Measurements from ENCODE around the gene NFKB2.
A peak's percentile ranks its signal among the peaks of the same experiment; 100 is the strongest.

Gene NFKB2

DNA sequence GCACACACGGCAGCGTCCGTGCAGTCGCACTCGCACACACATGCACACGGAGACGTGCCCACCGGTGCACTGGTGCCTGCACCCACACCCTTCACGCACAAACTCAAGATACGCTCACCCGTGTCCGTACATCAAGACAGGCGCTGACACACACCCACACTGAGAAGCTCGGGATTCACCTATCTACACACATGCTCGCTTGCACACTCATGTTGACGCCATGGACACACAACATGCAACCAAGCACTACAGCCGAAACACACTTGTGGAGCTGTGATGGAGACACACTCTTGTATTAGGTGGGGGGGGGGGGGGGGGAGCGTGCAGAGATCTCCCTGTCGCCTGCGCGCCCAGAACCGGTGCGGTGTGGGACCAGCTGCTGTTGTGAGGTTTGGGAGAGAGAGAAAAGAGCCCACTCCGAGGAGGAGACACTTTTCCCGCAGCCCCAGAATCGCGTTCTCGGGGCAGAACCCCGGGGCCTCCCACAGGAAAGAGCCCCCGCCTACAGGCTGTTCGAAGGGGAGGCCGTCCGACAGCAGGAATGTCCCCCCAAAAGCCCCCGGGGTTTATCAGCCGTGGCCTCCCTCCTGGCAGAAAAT lies 605 bp upstream of the NFKB2 start:
- peak in 1 of 2 donors; percentile 39 for DNase-seq (ENCODE audit: low read depth in 2 of 2)

DNA sequence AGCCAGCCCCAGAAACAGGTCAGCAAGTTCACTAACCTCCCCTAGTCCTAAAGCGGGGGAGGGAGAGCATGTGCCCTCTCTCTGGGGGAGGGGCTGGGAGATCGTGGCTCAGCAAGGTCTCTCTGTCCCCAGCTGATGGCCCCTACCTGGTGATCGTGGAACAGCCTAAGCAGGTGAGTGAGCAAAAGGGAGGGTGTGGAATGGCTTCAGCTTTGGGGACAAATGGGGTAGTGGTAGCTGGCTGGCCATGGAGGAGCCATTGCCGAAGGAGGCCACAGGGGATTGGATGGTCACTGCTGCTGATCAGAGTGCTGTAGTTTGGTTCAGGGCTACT lies 779 bp downstream of the NFKB2 start:
- no peak for DNase-seq (ENCODE audit: low read depth in 2 of 2)

DNA sequence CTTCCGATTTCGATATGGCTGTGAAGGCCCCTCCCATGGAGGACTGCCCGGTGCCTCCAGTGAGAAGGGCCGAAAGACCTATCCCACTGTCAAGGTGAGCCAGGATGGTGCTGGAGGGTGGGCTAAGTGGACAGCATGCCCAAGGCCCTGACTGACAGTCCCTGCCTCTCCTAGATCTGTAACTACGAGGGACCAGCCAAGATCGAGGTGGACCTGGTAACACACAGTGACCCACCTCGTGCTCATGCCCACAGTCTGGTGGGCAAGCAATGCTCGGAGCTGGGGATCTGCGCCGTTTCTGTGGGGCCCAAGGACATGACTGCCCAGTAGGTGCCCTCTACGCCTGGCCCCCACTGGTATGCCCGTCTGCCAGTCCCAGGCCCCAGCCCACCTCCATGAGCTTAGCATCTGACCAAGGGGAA lies 1.2 kb downstream of the NFKB2 start:
- DNase-seq (ENCODE audit: low read depth in 2 of 2) = no peak

DNA sequence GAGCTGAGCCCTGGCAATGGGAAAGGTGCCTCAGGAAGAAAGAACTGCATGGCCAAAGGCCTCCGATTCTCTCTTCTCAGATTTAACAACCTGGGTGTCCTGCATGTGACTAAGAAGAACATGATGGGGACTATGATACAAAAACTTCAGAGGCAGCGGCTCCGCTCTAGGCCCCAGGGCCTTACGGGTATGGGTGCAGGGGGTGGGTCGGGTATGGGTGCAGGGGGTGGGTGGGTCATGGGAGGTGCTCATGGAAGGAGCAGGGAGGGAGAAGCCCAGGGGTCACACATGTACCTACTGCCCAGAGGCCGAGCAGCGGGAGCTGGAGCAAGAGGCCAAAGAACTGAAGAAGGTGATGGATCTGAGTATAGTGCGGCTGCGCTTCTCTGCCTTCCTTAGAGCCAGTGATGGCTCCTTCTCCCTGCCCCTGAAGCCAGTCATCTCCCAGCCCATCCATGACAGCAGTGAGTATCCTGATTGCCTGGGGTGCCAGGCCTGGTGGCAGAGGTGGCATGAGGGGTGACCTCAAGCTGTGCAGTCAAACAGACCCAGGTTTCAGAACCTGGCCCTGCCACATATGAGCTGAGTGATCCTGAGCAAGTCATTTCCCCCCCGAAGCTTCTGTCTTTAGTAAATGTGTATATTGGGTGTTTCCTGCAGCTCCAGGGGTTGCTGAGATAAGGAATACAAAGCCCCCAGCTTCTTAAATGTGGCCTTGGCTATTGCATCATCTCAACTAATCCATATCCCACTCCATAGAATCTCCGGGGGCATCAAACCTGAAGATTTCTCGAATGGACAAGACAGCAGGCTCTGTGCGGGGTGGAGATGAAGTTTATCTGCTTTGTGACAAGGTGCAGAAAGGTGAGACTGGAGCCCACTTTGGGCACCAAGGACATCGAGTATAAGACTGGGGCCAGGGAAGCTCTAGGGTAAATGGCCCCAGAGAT lies 2.0 kb downstream of the NFKB2 start:
- no peak for DNase-seq (ENCODE audit: low read depth in 2 of 2)

DNA sequence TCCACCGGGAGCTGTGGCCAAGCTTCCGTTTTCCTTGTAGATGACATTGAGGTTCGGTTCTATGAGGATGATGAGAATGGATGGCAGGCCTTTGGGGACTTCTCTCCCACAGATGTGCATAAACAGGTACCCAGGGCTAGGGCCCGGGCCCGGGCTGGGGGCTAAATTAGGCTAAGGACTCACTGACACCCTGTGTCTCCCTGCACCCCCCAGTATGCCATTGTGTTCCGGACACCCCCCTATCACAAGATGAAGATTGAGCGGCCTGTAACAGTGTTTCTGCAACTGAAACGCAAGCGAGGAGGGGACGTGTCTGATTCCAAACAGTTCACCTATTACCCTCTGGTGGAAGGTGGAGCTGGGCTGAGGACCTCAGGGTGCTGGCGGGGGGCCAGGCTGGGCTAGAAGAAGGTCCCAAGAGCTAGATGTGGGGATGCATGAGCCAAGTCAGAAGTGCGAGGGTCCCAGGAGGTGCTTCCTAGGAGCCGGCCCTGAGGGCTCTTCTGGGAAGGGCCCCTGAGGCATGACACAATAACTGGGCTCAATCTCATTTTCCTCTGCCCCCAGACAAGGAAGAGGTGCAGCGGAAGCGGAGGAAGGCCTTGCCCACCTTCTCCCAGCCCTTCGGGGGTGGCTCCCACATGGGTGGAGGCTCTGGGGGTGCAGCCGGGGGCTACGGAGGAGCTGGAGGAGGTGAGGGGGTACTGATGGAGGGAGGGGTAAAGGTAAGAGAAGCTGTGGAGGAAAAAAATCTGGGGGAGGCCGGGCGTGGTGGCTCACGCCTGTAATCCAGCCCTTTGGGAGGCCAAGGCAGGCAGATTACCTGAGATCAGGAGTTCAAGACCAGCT lies 2.9 kb downstream of the NFKB2 start:
- no peak for DNase-seq (ENCODE audit: low read depth in 2 of 2)

DNA sequence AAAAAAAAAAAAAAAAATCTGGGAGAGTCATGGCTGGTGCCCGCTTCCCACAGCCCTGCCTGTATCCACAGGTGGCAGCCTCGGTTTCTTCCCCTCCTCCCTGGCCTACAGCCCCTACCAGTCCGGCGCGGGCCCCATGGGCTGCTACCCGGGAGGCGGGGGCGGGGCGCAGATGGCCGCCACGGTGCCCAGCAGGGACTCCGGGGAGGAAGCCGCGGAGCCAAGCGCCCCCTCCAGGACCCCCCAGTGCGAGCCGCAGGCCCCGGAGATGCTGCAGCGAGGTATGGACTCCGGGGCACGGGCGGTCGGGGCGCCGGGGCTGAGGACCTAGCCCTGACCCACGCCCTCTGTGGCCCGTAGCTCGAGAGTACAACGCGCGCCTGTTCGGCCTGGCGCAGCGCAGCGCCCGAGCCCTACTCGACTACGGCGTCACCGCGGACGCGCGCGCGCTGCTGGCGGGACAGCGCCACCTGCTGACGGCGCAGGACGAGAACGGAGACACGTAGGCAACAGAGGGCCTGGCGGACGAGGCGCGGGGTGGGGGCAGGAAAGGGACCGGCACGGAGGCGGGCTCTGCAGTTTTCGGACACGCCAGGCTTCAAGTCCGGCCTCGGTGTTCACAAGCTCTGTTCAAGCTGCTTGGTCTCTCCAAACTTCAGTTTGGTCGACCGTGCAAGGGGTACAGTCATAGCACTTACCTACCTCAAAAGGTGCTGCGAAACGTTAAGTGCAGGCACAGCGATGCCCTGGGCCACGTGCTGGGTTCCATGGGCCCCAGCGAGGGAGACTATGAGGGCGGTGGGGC lies 3.9 kb downstream of the NFKB2 start:
- peak; percentile 70 to 75 for DNase-seq (ENCODE audit: low read depth in 2 of 2)

DNA sequence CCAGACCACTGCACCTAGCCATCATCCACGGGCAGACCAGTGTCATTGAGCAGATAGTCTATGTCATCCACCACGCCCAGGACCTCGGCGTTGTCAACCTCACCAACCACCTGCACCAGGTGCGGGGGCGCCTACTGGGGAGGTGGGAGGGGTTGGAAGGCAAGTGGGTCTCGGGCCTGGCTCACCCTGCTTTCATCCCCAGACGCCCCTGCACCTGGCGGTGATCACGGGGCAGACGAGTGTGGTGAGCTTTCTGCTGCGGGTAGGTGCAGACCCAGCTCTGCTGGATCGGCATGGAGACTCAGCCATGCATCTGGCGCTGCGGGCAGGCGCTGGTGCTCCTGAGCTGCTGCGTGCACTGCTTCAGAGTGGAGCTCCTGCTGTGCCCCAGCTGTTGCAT lies 4.6 kb downstream of the NFKB2 start:
- no peak for DNase-seq (ENCODE audit: low read depth in 2 of 2)

DNA sequence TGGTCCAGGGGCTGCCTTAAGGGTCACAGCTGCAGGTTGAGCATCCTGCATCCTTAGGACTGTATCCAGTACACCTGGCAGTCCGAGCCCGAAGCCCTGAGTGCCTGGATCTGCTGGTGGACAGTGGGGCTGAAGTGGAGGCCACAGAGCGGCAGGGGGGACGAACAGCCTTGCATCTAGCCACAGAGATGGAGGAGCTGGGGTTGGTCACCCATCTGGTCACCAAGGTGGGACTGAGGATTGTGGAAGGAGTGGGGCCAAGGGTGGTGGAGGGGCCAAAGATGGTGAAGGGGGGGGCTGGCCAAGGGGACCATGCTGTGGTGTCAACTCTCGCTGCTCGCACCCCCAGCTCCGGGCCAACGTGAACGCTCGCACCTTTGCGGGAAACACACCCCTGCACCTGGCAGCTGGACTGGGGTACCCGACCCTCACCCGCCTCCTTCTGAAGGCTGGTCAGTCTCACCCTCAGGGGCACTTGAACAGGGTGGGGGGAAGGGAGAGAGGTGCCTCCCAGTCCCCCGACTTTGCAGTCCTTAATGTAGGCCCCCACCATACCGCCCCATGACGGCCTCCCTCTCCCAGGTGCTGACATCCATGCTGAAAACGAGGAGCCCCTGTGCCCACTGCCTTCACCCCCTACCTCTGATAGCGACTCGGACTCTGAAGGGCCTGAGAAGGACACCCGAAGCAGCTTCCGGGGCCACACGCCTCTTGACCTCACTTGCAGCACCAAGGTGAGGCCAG lies 5.3 kb downstream of the NFKB2 start:
- no peak for DNase-seq (ENCODE audit: low read depth in 2 of 2)

DNA sequence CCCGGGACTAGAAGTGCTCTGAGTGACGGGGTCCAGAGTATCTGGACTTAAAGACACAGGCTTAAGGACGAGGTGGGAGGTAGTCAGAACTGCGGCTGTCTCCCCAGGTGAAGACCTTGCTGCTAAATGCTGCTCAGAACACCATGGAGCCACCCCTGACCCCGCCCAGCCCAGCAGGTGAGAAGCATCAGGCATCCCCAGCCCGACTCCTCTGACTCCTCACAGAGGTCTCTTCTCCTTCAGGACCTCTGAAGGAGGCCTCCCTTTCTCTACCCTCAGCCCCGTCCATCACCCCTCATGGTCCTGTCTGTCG lies 5.8 kb downstream of the NFKB2 start:
- no peak for DNase-seq (ENCODE audit: low read depth in 2 of 2)

DNA sequence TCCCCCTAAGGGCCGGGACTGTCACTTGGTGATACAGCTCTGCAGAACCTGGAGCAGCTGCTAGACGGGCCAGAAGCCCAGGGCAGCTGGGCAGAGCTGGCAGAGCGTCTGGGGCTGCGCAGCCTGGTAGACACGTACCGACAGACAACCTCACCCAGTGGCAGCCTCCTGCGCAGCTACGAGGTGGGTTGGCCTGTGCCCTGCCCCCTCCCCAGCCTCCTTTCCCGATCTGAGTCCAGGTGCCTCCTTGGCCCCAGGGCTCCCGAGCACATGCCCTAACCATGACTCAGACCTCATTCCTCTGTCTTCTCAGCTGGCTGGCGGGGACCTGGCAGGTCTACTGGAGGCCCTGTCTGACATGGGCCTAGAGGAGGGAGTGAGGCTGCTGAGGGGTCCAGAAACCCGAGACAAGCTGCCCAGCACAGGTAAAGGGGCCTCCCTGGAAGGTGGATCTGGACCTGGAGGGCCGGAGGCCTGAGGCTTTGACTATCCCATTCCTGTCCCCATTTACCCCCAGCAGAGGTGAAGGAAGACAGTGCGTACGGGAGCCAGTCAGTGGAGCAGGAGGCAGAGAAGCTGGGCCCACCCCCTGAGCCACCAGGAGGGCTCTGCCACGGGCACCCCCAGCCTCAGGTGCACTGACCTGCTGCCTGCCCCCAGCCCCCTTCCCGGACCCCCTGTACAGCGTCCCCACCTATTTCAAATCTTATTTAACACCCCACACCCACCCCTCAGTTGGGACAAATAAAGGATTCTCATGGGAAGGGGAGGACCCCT lies 6.4 kb downstream of the NFKB2 start:
- no peak for DNase-seq (ENCODE audit: low read depth in 2 of 2)

DNA sequence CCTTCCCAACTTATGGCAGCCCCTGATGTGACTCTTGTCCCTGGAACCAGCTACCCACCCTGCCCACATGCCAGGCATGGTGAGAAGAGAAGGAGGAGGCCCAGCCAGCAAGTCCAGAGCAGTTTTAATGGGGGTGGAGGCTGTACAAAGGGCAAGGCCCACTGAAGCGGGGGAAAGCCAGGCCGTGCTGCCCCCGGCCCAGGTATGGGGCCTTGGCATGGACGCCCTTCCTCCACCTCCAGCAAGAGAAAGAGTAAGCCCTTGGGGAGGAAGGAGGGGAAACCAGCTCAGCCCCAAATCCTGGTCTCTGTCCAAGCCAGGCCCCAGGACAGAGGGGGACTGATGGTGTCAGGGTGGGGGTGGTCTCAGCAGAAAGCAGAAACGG lies 7.0 kb downstream of the NFKB2 start:
- DNase-seq (ENCODE audit: low read depth in 2 of 2) = no peak

DNA sequence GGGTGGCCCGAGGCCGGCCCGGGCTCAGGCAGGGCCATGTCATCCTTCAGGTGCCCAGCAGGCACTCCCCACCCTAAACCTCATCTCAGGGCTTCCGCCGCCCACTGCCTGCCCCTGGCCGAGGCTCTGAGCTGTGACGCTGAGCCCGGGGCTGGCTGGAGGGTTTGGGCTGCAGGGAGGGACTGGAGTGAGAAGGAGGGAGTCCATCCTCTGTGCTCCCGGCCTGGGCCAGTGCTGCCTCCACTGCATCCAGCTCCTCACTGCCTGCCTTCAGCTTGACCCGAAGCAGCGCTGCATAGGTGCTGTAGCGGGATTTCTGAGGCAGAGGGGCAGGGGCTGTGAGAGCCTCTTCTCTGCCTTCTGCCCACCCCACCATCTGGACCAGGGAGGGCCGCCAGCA lies 7.6 kb downstream of the NFKB2 start:
- DNase-seq (ENCODE audit: low read depth in 2 of 2) = no peak

DNA sequence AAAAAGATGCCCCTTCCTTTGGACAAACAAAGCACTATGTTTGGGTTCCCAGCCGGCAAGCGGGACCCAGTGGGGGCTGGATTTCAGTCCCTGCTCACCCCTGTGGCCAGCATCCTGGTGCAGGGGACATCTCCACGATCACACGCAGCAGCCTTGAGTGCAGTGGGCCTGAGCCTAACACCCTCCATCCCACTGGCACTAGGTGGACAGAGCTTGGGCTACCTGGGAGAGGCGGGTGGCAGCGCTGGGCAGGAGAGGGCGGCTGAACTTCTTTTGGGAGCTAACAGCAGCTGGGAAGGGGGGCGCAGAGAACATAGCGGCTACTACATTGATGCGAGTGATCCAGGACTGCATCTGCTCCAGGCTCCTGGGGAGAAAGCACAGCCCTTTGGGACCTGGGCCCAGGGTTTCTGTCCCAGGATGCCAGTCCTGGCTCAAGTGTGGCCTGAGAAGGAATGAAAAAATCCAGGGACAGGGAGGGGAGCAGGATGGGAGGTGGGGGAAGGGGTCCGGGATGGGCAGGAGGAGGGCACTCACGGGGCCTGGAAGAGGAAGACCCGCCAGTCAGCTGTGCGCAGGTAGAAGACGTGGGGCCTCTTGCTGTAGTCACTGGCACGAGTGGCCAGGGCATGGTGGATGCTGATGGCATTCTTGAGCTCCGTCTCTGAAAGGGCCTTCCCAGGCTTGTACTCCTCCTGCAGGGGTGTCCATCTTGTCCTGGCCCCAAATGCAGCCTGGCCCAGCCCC lies 9.0 kb downstream of the NFKB2 start:
- no peak for DNase-seq (ENCODE audit: low read depth in 2 of 2)

DNA sequence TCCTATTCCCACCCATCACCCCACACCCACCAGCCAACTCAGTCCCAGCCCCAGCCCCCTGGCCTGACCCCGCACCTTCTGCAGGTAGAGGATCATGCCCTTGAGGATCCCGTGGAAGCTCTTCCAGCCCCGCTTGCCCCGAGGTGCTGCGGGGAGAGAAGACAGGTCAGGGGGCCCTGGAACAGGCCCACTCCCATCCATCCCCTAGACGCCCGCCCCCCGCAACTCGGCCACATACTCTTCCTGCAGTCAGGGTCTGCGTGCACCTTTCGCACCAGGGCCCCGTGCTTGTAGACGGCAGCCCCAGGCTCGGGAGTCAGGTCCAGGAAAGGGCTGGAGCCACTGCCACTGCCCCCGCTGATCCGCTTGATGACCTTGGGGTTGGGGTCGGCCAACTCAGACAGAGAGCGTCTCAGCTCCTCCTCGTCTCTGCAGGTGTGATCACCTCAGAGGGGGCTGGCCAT lies 9.6 kb downstream of the NFKB2 start:
- DNase-seq (ENCODE audit: low read depth in 2 of 2) = no peak

DNA sequence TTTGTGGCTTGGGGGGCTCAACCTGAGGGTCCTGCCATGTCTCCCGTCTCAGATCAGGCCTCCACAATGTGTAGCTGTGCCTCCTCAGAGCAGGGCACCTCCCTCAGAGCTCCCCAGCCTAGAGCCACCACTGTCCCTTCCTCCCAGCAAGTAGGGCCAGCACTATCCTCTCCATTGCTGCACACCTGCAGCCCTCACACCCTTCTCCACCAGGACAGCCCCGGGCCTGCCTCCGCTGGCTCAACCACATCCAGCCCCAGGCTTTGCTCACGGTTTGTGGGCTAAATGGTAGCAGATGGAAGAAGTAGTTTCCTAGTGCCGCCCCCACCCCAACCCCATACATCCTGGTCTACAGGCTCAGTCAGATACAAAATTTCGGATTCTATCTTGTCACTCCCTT lies 10.1 kb downstream of the NFKB2 start:
- DNase-seq (ENCODE audit: low read depth in 2 of 2) = no peak

DNA sequence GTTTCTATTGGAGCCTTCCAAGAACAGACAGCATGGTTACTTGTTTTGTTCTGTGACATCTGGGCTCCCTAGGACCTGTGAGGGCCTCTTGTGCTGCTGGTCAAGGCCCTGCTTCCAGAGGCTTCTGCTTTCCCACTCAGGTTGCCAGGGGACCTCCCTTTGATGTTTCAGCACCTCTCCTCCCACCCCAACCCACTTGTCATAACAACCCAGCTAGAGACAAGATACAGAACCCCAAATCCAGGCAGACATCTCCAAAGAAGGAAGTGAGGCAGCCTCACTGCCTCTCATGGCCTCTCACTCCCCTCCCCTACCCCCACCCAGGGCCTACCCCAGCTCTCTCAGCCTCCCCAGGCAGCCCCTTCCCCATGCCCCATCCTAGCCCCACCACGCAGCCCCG lies 11.3 kb downstream of the NFKB2 start:
- DNase-seq (ENCODE audit: low read depth in 2 of 2) = no peak

DNA sequence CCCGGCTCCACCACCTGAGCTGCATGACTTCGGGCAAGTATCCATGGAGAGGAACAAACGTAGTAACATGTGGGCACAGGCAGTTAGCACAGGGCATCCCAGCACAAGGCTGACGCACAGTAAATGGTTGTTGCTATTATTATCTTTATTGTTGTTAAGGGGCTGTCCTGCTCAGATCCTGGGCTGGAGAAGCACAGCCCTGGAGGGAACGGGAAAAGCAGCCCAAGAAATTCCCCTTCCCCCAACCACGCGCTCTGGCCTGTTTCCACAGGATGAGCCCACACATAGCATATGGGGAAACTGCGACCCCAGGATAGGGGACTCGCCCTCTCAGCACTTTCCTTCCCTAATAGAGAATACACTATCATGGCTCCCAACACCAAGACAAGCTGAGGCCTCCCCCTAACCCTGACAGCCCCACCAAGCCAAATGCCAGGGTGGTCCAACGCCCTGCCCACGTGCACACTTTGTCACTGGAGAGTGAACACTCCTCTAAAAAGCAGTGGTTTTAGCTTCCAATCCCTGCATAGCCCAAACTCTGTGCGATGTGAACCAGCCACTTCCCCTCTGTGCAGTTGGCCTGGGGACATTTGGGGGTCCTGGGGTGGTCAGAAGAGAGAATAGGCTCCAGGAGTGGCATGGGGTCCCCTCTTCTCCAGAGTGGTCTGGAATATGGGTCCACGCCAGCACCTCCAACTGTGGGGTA lies 12.1 kb downstream of the NFKB2 start:
- no peak for DNase-seq (ENCODE audit: low read depth in 2 of 2)

DNA sequence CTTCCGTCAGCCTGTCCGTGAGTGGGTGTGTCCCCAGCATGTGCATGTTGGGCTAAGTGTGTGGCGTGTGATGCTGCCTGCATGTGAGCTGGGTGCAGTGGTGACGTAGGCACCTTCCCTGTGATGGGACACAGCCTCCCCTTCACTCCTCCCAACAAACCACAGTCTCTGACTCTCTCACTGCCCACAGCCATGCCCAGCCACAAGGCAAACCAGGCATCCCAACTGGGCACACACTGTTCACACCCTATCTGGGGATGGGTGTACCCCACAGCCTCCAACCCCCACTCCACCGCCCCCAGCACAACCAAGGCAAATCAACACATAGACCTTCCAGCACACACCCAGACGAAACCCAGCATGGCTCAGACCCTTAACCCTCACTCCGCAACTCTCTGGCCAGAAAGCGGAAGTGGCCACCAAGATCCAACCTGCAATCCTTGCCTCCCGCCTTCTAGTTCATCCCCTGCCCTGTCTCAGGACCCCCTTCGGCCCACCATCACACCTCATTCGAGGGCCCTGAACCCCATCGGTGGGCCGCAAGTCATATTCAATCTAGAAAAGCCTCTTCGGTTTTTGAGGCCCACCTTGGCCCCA lies 12.7 kb downstream of the NFKB2 start:
- DNase-seq (ENCODE audit: low read depth in 2 of 2) = no peak
